ENCODE data around the gene DNAJB13.

The DNAJB13 gene

GRCh38 chr11:74018331-74019005 lies 67.6 kb downstream of the DNAJB13 start:
- DNase-seq = no peak

- DNase-seq = no peak
These were observed 68.4 kb downstream of the DNAJB13 start for GRCh38 chr11:74019104-74019738.

- peak; percentile 13 for DNase-seq
These were observed 69.0 kb downstream of the DNAJB13 start for GRCh38 chr11:74019860-74020259.

All from NK-92 treated with Interleukin-12 subunit alpha and Interleukin-12 subunit beta, amount 100 ng/mL, for 24 hours (cell line).